Measurements from ENCODE around the gene KCTD13.

The KCTD13 gene

GRCh38 chr16:29857133-29857760, 68.8 kb downstream of the KCTD13 start:
- DNase-seq (ENCODE audit: low read depth): no peak
- no peak overlapping the region for H3K4me3 ChIP-seq (ENCODE audit: low read length)
- no peak for TF ChIP-seq CTCF (IDR thresholded peaks at IDR 0.05; ENCODE audit: insufficient read depth, low read depth, low read length, missing control alignments)

Measured in epithelial cell of esophagus (primary cell).